ENCODE results near the gene SHANK2.

SHANK2 gene

GRCh38 chr11:71204748-71205664 lies 47.4 kb downstream of the SHANK2 start:
- Histone ChIP-seq H3K36me3 (replicated peaks; ENCODE audit: insufficient read depth, low read length) (no peaks in the 10 kb centered on the region), H3K79me2 (ENCODE audit: low read length) (no peaks in the 10 kb centered on the region), H3K9ac (ENCODE audit: low read length) (no peak overlapping the region), H3K4me3 (ENCODE audit: low read length) (no peak overlapping the region), H3K27ac (ENCODE audit: low read length) (no peak overlapping the region), H2AFZ (ENCODE audit: low read length) (no peak overlapping the region), H3K9me2 (replicated peaks; ENCODE audit: insufficient read depth, low read length) (no peaks in the 10 kb centered on the region), H3K4me1 (ENCODE audit: low read length) (no peaks in the 10 kb centered on the region), H4K20me1 (ENCODE audit: insufficient read depth, low read length) (no peaks in the 10 kb centered on the region), H3K27me3 (replicated peaks; ENCODE audit: insufficient read depth, low read length) (peaks cover 87% of the 10 kb centered on the region), H3K4me2 (ENCODE audit: low read depth, low read length) (no peak overlapping the region), H3K9me3 (replicated peaks; ENCODE audit: insufficient read depth, low read length) (no peaks in the 10 kb centered on the region), H3F3A (ENCODE audit: insufficient read depth, low read length) (no peaks in the 10 kb centered on the region)
- TF ChIP-seq CTCF (IDR thresholded peaks at IDR 0.05; ENCODE audit: low read length) (no peak), EZH2phosphoT487 (IDR thresholded peaks at IDR 0.05; ENCODE audit: low read length) (no peak), EZH2 (optimal IDR thresholded peaks at IDR 0.05; ENCODE audit: low read depth, low read length) (no peak)
- no peak for DNase-seq

GRCh38 chr11:71204294-71204693 lies 48.1 kb downstream of the SHANK2 start:
- Histone ChIP-seq H3F3A (ENCODE audit: insufficient read depth, low read length) (no peaks in the 10 kb centered on the region), H4K20me1 (ENCODE audit: insufficient read depth, low read length) (no peaks in the 10 kb centered on the region), H3K9me3 (replicated peaks; ENCODE audit: insufficient read depth, low read length) (no peaks in the 10 kb centered on the region), H3K4me1 (ENCODE audit: low read length) (no peaks in the 10 kb centered on the region), H3K9me2 (replicated peaks; ENCODE audit: insufficient read depth, low read length) (no peaks in the 10 kb centered on the region), H2AFZ (ENCODE audit: low read length) (no peak overlapping the region), H3K36me3 (replicated peaks; ENCODE audit: insufficient read depth, low read length) (no peaks in the 10 kb centered on the region), H3K9ac (ENCODE audit: low read length) (no peak overlapping the region), H3K4me2 (ENCODE audit: low read depth, low read length) (no peak overlapping the region), H3K79me2 (ENCODE audit: low read length) (no peaks in the 10 kb centered on the region), H3K27ac (ENCODE audit: low read length) (no peak overlapping the region), H3K27me3 (replicated peaks; ENCODE audit: insufficient read depth, low read length) (peaks cover 88% of the 10 kb centered on the region), H3K4me3 (ENCODE audit: low read length) (no peak overlapping the region)
- TF ChIP-seq EZH2 (optimal IDR thresholded peaks at IDR 0.05; ENCODE audit: low read depth, low read length) (no peak), CTCF (IDR thresholded peaks at IDR 0.05; ENCODE audit: low read length) (no peak), EZH2phosphoT487 (IDR thresholded peaks at IDR 0.05; ENCODE audit: low read length) (no peak)
- DNase-seq: no peak

- DNase-seq: no peak
- H3F3A ChIP-seq (ENCODE audit: insufficient read depth, low read length): no peaks in the 10 kb centered on the region
- no peaks in the 10 kb centered on the region for H3K36me3 ChIP-seq (replicated peaks; ENCODE audit: insufficient read depth, low read length)
- H3K4me1 ChIP-seq (ENCODE audit: low read length): no peaks in the 10 kb centered on the region
- H3K9ac ChIP-seq (ENCODE audit: low read length): no peak overlapping the region
- H3K27ac ChIP-seq (ENCODE audit: low read length): no peak overlapping the region
- peaks cover 88% of the 10 kb centered on the region for H3K27me3 ChIP-seq (replicated peaks; ENCODE audit: insufficient read depth, low read length)
- no peak overlapping the region for H3K4me2 ChIP-seq (ENCODE audit: low read depth, low read length)
- H3K4me3 ChIP-seq (ENCODE audit: low read length): no peak overlapping the region
- no peaks in the 10 kb centered on the region for H3K9me3 ChIP-seq (replicated peaks; ENCODE audit: insufficient read depth, low read length)
- H2AFZ ChIP-seq (ENCODE audit: low read length): no peak overlapping the region
- no peaks in the 10 kb centered on the region for H4K20me1 ChIP-seq (ENCODE audit: insufficient read depth, low read length)
- TF ChIP-seq CTCF (IDR thresholded peaks at IDR 0.05; ENCODE audit: low read length) (no peak), EZH2phosphoT487 (IDR thresholded peaks at IDR 0.05; ENCODE audit: low read length) (no peak), EZH2 (optimal IDR thresholded peaks at IDR 0.05; ENCODE audit: low read depth, low read length) (no peak)
- no peaks in the 10 kb centered on the region for H3K79me2 ChIP-seq (ENCODE audit: low read length)
- no peaks in the 10 kb centered on the region for H3K9me2 ChIP-seq (replicated peaks; ENCODE audit: insufficient read depth, low read length)
Measured at GRCh38 chr11:71203681-71204080, 48.7 kb downstream of the SHANK2 start.

Measured in MM.1S (cell line).